Neural cell (in vitro differentiated cells): ENCODE measurements around the gene RPL28. TPM values are rescaled to one million over a fixed set of nuclear protein-coding genes. Genes with fewer than 3 reads are reported as not detected.

ENCODE experiments used
- H2AFZ ChIP-seq: fragments of 200-600, 300-800 bp; sonication (generic), shearing (Covaris generic); 2 replicates; pipeline ENCODE4 v1.6.0; 2014; ENCODE audit warnings: low read depth, mild to moderate bottlenecking, antibody characterized with exemption, low read length, moderate library complexity
- H3F3A ChIP-seq: fragments of 200-600 bp; shearing (Covaris generic); 2 replicates; pipeline ENCODE4 v1.6.1; 2016; ENCODE audit warnings: mild to moderate bottlenecking, moderate library complexity, mixed read lengths, antibody characterized with exemption, low read length; ENCODE audit not compliant: insufficient read depth, poor library complexity, severe bottlenecking
- H3K27ac ChIP-seq: fragments of 200-600, 300-800 bp; sonication (generic), shearing (Covaris generic); 2 replicates; pipeline ENCODE4 v1.5.1; 2014; ENCODE audit warnings: mild to moderate bottlenecking, low read length, moderate library complexity
- H3K27me3 ChIP-seq: fragments of 300-800, 200-600 bp; sonication (generic), shearing (Covaris generic); 2 replicates; pipeline ENCODE4 v1.6.0; 2014; ENCODE audit warnings: mild to moderate bottlenecking, low read depth, low read length, moderate library complexity; ENCODE audit not compliant: insufficient read depth
- H3K36me3 ChIP-seq: fragments of 300-800, 200-600 bp; sonication (generic), shearing (Covaris generic); 2 replicates; pipeline ENCODE4 v1.5.1; 2014; ENCODE audit warnings: mild to moderate bottlenecking, antibody characterized with exemption, low read length, moderate library complexity; ENCODE audit not compliant: insufficient read depth
- H3K4me2 ChIP-seq: fragments of 300-800, 200-600 bp; sonication (generic), shearing (Covaris generic); 2 replicates; pipeline ENCODE4 v1.6.0; 2014; ENCODE audit warnings: mild to moderate bottlenecking, low read length
- H3K4me3 ChIP-seq: fragments of 300-800, 200-600 bp; sonication (generic), shearing (Covaris generic); 2 replicates; pipeline ENCODE4 v1.5.1; 2014; ENCODE audit warnings: mild to moderate bottlenecking, low read length, moderate library complexity
- H3K79me2 ChIP-seq: fragments of 200-600 bp; shearing (Covaris generic); replicated peaks from 2 replicates; pipeline ENCODE4 v1.6.0; 2014; ENCODE audit warnings: mild to moderate bottlenecking, low read length, moderate library complexity; ENCODE audit not compliant: insufficient read depth
- H3K9ac ChIP-seq: fragments of 300-800, 200-600 bp; sonication (generic), shearing (Covaris generic); 2 replicates; pipeline ENCODE4 v1.6.1; 2016; ENCODE audit warnings: mild to moderate bottlenecking, low read length, mixed read lengths
- H3K9me2 ChIP-seq: fragments of 200-600 bp; shearing (Covaris generic); 2 replicates; pipeline ENCODE4 v1.6.1; 2016; ENCODE audit warnings: mild to moderate bottlenecking, low read length, mixed read lengths; ENCODE audit not compliant: insufficient read depth
- H3K9me3 ChIP-seq: fragments of 200-600, 300-800 bp; sonication (generic), shearing (Covaris generic); 2 replicates; pipeline ENCODE4 v1.6.1; 2016; ENCODE audit warnings: mild to moderate bottlenecking, mixed run types, low read length, moderate library complexity, mixed read lengths
- H4K20me1 ChIP-seq: fragments of 200-600 bp; shearing (Covaris generic); 2 replicates; pipeline ENCODE4 v1.6.1; 2016; ENCODE audit warnings: mild to moderate bottlenecking, mixed run types; ENCODE audit not compliant: insufficient read depth
- CTCF ChIP-seq: fragments of 450-650 bp; IDR thresholded peaks from 2 replicates; pipeline ENCODE4 v1.5.1; 2014; ENCODE audit warnings: antibody characterized with exemption, mild to moderate bottlenecking, moderate library complexity; ENCODE audit not compliant: poor library complexity, severe bottlenecking
- EP300 ChIP-seq: fragments of 450-650 bp; conservative IDR thresholded peaks from 2 replicates; pipeline ENCODE4 v1.6.1; 2014; ENCODE audit warnings: antibody characterized with exemption, mild to moderate bottlenecking, moderate library complexity; ENCODE audit not compliant: poor library complexity, severe bottlenecking
- EZH2 ChIP-seq: fragments of 200-600, 300-800 bp; shearing (Covaris generic), sonication (generic); IDR thresholded peaks from 2 replicates; pipeline ENCODE4 v1.6.1; 2014; ENCODE audit warnings: antibody characterized with exemption, low read length, borderline replicate concordance, mild to moderate bottlenecking; ENCODE audit not compliant: insufficient read depth, poor library complexity, severe bottlenecking
- MXI1 ChIP-seq: fragments of 450-650 bp; conservative IDR thresholded peaks from 2 replicates; pipeline ENCODE4 v1.6.1; 2014; ENCODE audit warnings: antibody characterized with exemption, mild to moderate bottlenecking; ENCODE audit not compliant: poor library complexity, severe bottlenecking
- POLR2AphosphoS5 ChIP-seq: IDR thresholded peaks from 2 replicates; pipeline ENCODE4 v1.6.1; 2012
- RAD21 ChIP-seq: fragments of 450-650 bp; conservative IDR thresholded peaks from 2 replicates; pipeline ENCODE4 v1.6.1; 2014; ENCODE audit warnings: antibody characterized with exemption, mild to moderate bottlenecking, moderate library complexity
- REST ChIP-seq: IDR thresholded peaks from 2 replicates; pipeline ENCODE4 v1.6.1; 2012; ENCODE audit warnings: borderline replicate concordance
- SMC3 ChIP-seq: fragments of 450-650 bp; conservative IDR thresholded peaks from 2 replicates; pipeline ENCODE4 v1.6.1; 2014; ENCODE audit warnings: antibody characterized with exemption, mild to moderate bottlenecking, moderate library complexity; ENCODE audit not compliant: poor library complexity
- TAF1 ChIP-seq: IDR thresholded peaks from 2 replicates; pipeline ENCODE4 v1.6.1; 2012; ENCODE audit warnings: low read depth
- polyA plus RNA-seq: library from polyadenylated mRNA; depleted of rRNA; stranded (reverse); fragments of >200 nt; gene quantifications from 2 replicates; pipeline ENCODE4 v1.2.3, GENCODE V29; 2014

RPL28 gene
- polyA plus RNA-seq, 1 donor from 2014 or later, result 195 TPM

DNA sequence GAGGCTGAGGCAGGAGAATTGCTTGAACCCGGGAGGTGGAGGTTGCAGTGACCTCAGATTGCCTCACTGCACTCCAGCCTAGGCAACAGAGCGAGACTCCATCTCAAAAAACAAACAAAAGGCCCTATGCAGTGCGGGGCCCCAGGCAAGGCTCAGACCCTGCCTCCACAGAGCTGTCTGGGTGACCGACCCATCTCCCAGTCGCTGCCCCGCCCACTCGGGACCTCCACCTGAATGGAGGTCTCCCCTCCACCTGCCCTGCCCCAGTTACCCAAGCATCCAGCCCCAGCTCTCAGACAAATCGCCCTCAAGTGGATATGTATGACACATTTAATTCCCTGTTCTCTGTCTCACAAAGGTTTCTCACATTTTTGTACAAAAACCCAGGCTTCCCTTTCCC, 20.5 kb upstream of the RPL28 start:
- Histone ChIP-seq H4K20me1 (no peaks in the 10 kb centered on the region), H3K4me3 (no peak overlapping the region), H3K4me2 (no peak overlapping the region), H3K27ac (no peak overlapping the region), H3K27me3 (peaks cover 25% of the 10 kb centered on the region), H3K9me3 (no peaks in the 10 kb centered on the region), H3K36me3 (no peaks in the 10 kb centered on the region), H3K9me2 (no peaks in the 10 kb centered on the region), H3K9ac (no peak overlapping the region), H3F3A (no peaks in the 10 kb centered on the region), H3K79me2 (no peaks in the 10 kb centered on the region), H2AFZ (no peak overlapping the region)
- TF ChIP-seq POLR2AphosphoS5 (no peak), REST (no peak), EZH2 (no peak), EP300 (no peak), MXI1 (no peak), CTCF (no peak), SMC3 (no peak), TAF1 (no peak)

DNA sequence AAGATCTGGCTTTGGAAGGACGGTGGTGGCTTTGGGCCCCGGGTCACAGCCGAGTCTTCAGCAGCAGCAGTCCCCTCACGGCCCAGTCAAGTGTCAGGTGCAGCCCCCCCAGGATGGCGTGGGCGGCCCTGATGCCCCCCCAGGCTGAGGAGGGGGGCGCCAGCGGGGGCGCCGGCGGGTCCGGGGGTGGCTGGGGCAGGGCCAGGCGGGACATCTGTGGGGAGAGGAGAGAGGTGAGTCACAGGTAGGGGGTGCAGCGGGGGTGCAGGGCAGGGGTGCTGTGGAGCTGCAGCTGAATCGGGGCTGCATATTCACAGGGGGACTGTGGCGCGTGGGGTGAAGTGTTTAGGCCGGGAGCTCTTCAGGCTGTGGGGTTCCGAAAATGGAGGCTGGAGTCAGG, 19.8 kb upstream of the RPL28 start:
- H3K27me3 ChIP-seq, result peaks cover 31% of the 10 kb centered on the region
- H3K9me2 ChIP-seq, result no peaks in the 10 kb centered on the region
- H3F3A ChIP-seq, result no peaks in the 10 kb centered on the region
- H2AFZ ChIP-seq, result no peak overlapping the region
- no peak overlapping the region for H3K4me3 ChIP-seq
- no peaks in the 10 kb centered on the region for H4K20me1 ChIP-seq
- no peak overlapping the region for H3K27ac ChIP-seq
- H3K36me3 ChIP-seq, result no peaks in the 10 kb centered on the region
- H3K79me2 ChIP-seq, result no peaks in the 10 kb centered on the region
- no peaks in the 10 kb centered on the region for H3K9me3 ChIP-seq
- no peak overlapping the region for H3K4me2 ChIP-seq
- H3K9ac ChIP-seq, result no peak overlapping the region
- TF ChIP-seq REST (no peak), EZH2 (no peak), MXI1 (no peak), EP300 (no peak), POLR2AphosphoS5 (no peak), TAF1 (no peak), RAD21 (no peak), CTCF (no peak), SMC3 (no peak)
